Stimulated activated naive CD8-positive, alpha-beta T cell treated with anti-CD3 and anti-CD28 coated beads, Interleukin-15, amount 100 ng/mL, for 72 hours (primary cell): ENCODE measurements around the gene VDAC1.
"Not testable (repeated sequence)": the region's sequence is repeated elsewhere in the genome, so short reads cannot be mapped to it uniquely, and the experiment has no call there.

Experiments used
- ATAC-seq: fragments of 150-1000 bp; cut with Tn5 transposase; 2 replicates; pipeline ENCODE4 v1.10.0; 2021; ENCODE audit warnings: mild to moderate bottlenecking, moderate library complexity
- DNase-seq, 2 donors: peaks; one replicate each; pipeline ENCODE4 v3.0.0; 2021 to 2022
- H3K27ac Mint-ChIP-seq, 2 donors: one replicate each; pipeline ENCODE4 v1.8.0; 2022; ENCODE audit warnings: mild to moderate bottlenecking in 2 of 2, mixed read lengths in 2 of 2, moderate library complexity in 2 of 2
- H3K27me3 Mint-ChIP-seq: one replicate; pipeline ENCODE4 v1.8.0; 2022; ENCODE audit warnings: mixed read lengths
- H3K4me1 Mint-ChIP-seq: one replicate; pipeline ENCODE4 v1.8.0; 2022; ENCODE audit warnings: mild to moderate bottlenecking, mixed read lengths
- H3K4me3 Mint-ChIP-seq, 2 donors: one replicate each; pipeline ENCODE4 v1.8.0; 2022; ENCODE audit warnings: mild to moderate bottlenecking in 2 of 2, mixed read lengths in 2 of 2, moderate library complexity in 1 of 2
- H3K9me3 Mint-ChIP-seq, 2 donors: one replicate each; pipeline ENCODE4 v1.8.0; 2022; ENCODE audit warnings: mixed read lengths in 2 of 2

VDAC1 gene

GRCh38 chr5:134030303-134030964, 25.7 kb upstream of the VDAC1 start:
- not testable (repeated sequence) for DNase-seq, H3K9me3 Mint-ChIP-seq, H3K27me3 Mint-ChIP-seq, H3K4me1 Mint-ChIP-seq, H3K27ac Mint-ChIP-seq, H3K4me3 Mint-ChIP-seq, ATAC-seq

- no peak overlapping the region for H3K4me3 Mint-ChIP-seq
Observed at GRCh38 chr5:134029156-134029555, 24.4 kb upstream of the VDAC1 start.

GRCh38 chr5:134028496-134028895, 23.7 kb upstream of the VDAC1 start:
- DNase-seq (no peak), ATAC-seq (no peak)
- Mint-ChIP-seq H3K9me3 (no peaks in the 10 kb centered on the region), H3K27ac (no peak overlapping the region), H3K27me3 (peaks cover 9% of the 10 kb centered on the region), H3K4me1 (peaks cover 6% of the 10 kb centered on the region), H3K4me3 (no peak overlapping the region)

More at GRCh38 chr5:134029156-134029555, 24.4 kb upstream of the VDAC1 start:
- no peaks in the 10 kb centered on the region for H3K9me3 Mint-ChIP-seq
- H3K27ac Mint-ChIP-seq, result no peak overlapping the region
- DNase-seq (no peak), ATAC-seq (no peak)
- H3K27me3 Mint-ChIP-seq, result peaks cover 9% of the 10 kb centered on the region
- H3K4me1 Mint-ChIP-seq, result peaks cover 6% of the 10 kb centered on the region

- ATAC-seq (no peak), DNase-seq (no peak)
- Mint-ChIP-seq H3K4me3 (no peak overlapping the region), H3K27ac (no peak overlapping the region), H3K4me1 (peaks cover 6% of the 10 kb centered on the region), H3K9me3 (no peaks in the 10 kb centered on the region), H3K27me3 (peaks cover 9% of the 10 kb centered on the region)
Observed at GRCh38 chr5:134027288-134027615, 22.5 kb upstream of the VDAC1 start.

DNA sequence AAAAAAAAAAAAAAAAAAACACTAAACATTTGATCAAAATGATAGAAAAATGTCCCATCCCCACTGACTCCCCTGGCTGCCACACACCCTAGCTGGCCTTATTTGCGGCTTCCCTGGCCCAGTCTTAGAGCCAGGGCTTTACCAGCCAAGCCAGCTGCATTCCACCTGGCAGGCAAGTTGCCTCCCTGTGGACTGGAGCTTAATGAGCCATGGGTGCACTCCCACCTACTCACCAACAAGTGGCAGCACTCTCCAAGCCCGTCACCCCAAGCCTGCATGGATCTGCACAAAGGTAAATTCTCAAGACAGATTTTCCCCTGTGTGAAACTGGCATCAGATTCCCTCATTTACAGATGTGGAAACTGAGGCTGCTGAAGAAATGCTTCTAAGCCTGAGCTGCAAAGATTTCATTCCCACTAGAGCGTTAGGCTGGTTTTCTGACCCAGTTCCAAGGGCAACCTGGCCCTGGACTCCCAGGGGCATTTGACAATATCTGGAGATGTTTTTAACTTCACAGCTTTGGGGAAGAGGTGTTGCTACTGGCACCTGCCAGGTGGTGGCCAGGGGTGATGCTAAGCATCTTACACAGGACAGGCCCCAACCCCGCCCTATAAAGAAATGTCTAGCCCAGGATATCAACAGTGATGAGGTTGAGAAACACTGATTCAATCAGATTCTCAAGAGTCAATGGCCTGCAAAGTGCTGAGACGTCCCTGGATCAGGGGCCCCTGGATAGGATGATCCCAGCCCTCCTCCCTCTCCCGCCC, 21.9 kb upstream of the VDAC1 start:
- Mint-ChIP-seq H3K9me3 (no peaks in the 10 kb centered on the region), H3K27ac (peak overlapping the region in 1 of 2 donors; percentile 74), H3K4me3 (no peak overlapping the region), H3K27me3 (peaks cover 9% of the 10 kb centered on the region), H3K4me1 (peaks cover 6% of the 10 kb centered on the region)
- ATAC-seq (peak; percentile 95), DNase-seq (peak; percentile 41 to 51)

DNA sequence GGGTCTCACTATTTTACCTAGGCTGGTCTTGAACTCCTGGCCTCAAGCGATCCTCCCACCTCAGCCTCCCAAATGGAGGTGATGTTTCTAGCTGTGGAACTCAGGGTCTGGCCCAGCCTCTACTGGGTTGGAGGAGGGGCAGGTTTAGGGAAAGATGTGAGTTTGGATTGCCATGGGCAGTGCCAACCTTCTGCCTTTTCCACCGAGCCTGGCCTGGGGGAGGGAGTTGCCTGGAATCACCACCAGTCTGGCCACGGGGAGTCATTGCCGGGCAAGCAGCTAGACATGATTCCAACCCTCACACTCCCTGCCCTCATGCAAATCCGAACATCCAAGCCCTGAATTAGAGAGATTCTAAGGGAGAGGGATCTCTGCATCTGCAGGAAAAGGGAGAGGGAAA, 21.0 kb upstream of the VDAC1 start:
- Mint-ChIP-seq H3K9me3 (no peaks in the 10 kb centered on the region), H3K27ac (no peak overlapping the region), H3K27me3 (peaks cover 9% of the 10 kb centered on the region), H3K4me3 (no peak overlapping the region), H3K4me1 (peaks cover 6% of the 10 kb centered on the region)
- DNase-seq (no peak), ATAC-seq (no peak)

DNA sequence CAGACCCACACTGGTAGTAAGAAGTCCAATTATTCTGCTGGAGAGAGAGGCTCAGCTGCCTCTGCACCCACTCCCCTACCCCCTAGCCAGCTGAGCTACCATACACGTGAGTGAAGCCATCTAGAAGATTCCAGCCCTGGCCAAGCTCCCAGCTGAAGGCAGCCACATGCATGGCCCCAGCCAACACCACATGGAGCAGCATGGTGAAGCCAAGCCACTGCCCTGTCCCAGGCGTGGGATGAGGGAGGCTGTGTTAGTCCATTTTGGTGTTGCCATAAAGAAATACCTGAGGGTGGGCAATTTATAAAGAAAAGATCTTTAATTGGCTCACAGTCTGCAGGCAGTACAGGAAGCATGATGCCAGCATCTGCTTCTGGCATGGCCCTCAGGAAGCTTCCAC, 20.0 kb upstream of the VDAC1 start:
- Mint-ChIP-seq H3K27me3 (peaks cover 9% of the 10 kb centered on the region), H3K4me3 (no peak overlapping the region), H3K4me1 (peaks cover 8% of the 10 kb centered on the region), H3K27ac (no peak overlapping the region), H3K9me3 (no peaks in the 10 kb centered on the region)
- DNase-seq (no peak), ATAC-seq (no peak)

DNA sequence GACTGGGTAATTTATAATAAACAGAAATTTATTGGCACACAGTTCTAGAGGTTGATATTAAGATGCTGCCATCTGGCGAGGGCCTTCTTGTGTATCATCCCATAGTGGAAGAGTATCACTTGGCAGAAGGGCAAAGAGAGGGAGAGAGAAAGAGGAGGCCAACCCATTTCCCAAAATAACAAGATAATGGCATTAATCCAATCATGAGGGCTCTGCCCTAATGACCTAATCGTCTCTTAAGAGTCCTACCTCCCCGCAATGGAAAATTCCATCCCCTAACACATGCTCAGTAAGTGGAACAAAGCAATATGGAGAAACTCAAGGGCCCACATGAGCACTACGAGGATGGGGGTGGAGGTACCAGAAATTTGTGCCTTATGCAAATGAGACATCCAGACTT, 17.6 kb upstream of the VDAC1 start:
- DNase-seq (no peak), ATAC-seq (no peak)
- Mint-ChIP-seq H3K4me3 (no peak overlapping the region), H3K27me3 (peaks cover 9% of the 10 kb centered on the region), H3K4me1 (peaks cover 11% of the 10 kb centered on the region), H3K9me3 (no peaks in the 10 kb centered on the region), H3K27ac (no peak overlapping the region)

- Mint-ChIP-seq H3K9me3 (no peaks in the 10 kb centered on the region), H3K27ac (no peak overlapping the region), H3K4me3 (no peak overlapping the region), H3K27me3 (no peaks in the 10 kb centered on the region), H3K4me1 (peaks cover 5% of the 10 kb centered on the region)
- no peak for ATAC-seq
- no peak for DNase-seq
Observed at GRCh38 chr5:134020188-134020587, 15.4 kb upstream of the VDAC1 start.

GRCh38 chr5:134019636-134020035, 14.9 kb upstream of the VDAC1 start:
- H3K27me3 Mint-ChIP-seq, result no peaks in the 10 kb centered on the region
- no peak for ATAC-seq
- H3K4me3 Mint-ChIP-seq, result no peak overlapping the region
- H3K27ac Mint-ChIP-seq, result peak overlapping the region in 1 of 2 donors; percentile 47
- H3K9me3 Mint-ChIP-seq, result no peaks in the 10 kb centered on the region
- H3K4me1 Mint-ChIP-seq, result peaks cover 5% of the 10 kb centered on the region
- no peak for DNase-seq

DNA sequence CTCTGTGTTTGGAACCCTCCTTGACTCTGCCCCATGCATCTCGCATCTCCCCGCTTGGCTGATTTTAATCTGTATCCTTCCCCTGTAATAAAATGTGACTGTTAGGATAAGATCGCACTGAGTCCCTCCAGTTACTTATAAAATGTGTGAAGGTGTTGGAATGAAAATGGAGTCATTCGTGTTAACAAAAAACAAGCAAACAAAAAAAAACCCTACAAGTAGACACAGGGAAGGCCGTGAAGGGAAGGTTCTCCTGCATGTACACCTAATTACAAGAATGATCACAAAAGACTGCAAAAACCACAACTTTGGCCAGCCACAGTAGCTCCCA, 14.2 kb upstream of the VDAC1 start:
- Mint-ChIP-seq H3K9me3 (no peaks in the 10 kb centered on the region), H3K4me3 (no peak overlapping the region), H3K27me3 (no peaks in the 10 kb centered on the region), H3K4me1 (peaks cover 5% of the 10 kb centered on the region), H3K27ac (no peak overlapping the region)
- DNase-seq, result no peak
- ATAC-seq, result no peak

DNA sequence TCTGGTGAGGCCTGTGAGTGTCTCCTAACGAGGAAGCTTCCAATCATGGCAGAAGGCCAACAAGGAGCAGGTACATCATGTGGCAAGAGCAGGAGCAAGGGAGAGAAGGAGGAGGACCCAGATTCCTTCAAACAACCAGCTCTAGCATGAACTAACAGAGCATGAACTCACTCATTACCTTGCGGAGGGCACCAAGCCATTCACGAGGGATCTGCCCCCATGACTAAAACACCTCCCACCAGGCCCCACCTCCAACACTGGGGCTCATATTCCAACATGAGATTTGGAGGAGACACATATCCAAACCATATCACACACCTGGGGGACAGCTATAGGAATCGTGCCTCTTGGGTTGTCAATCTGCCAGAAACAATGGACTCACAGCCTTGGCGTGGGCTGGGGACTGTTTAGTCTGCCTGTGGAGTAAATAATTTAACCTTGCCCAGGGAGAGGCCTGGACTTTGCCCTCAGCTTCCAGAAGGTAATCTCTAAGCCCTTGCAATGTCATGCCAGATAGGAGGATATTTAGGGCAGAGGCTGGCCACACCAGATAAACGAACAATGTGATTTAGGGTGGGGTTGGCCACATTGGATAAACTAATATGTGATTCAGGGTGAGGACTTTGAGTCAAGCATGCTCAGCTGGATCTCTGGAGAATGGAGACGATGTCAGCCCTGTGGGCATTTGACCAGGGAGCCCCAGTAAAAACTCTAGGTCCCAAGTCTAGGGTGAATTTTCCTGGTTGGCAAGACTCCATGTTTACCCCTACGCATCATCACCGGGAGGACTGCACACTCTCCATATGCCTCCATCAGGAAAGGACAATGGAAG, 13.6 kb upstream of the VDAC1 start:
- H3K27me3 Mint-ChIP-seq, result no peaks in the 10 kb centered on the region
- no peaks in the 10 kb centered on the region for H3K9me3 Mint-ChIP-seq
- no peak overlapping the region for H3K4me3 Mint-ChIP-seq
- no peak for DNase-seq
- no peak overlapping the region for H3K27ac Mint-ChIP-seq
- peaks cover 5% of the 10 kb centered on the region for H3K4me1 Mint-ChIP-seq
- ATAC-seq, result no peak

DNA sequence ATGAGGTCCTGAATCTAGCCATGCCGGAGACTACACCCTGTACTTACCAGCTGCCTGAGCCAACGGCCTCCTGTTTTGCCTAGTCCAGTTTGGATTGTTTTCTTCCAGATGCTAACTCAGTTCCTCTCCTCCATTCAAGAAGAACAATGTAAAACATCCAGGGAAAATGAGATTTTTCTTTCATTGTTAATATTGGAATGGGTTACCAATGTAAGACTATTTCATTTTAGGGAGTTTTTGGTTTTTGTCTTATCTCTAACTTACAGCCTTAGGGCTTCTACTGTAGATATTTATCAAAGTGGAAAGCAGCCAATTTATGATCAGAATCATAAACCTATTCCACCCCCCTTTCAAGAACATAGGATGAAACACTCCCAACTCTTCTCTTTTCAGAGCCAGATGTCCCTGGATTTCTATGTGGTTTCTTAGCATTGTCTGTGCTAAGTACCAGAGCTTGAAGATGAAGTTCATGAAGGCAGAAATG, 3.5 kb upstream of the VDAC1 start:
- H3K27ac Mint-ChIP-seq, result no peak overlapping the region
- DNase-seq (no peak), ATAC-seq (no peak)
- H3K27me3 Mint-ChIP-seq, result no peaks in the 10 kb centered on the region
- no peak overlapping the region for H3K4me3 Mint-ChIP-seq
- peaks cover 28% of the 10 kb centered on the region for H3K4me1 Mint-ChIP-seq
- no peaks in the 10 kb centered on the region for H3K9me3 Mint-ChIP-seq

GRCh38 chr5:134007581-134008265, 2.9 kb upstream of the VDAC1 start:
- H3K4me1 Mint-ChIP-seq, result peaks cover 33% of the 10 kb centered on the region
- no peaks in the 10 kb centered on the region for H3K9me3 Mint-ChIP-seq
- H3K4me3 Mint-ChIP-seq, result no peak overlapping the region
- no peak overlapping the region for H3K27ac Mint-ChIP-seq
- ATAC-seq, result no peak
- no peak for DNase-seq
- no peaks in the 10 kb centered on the region for H3K27me3 Mint-ChIP-seq

DNA sequence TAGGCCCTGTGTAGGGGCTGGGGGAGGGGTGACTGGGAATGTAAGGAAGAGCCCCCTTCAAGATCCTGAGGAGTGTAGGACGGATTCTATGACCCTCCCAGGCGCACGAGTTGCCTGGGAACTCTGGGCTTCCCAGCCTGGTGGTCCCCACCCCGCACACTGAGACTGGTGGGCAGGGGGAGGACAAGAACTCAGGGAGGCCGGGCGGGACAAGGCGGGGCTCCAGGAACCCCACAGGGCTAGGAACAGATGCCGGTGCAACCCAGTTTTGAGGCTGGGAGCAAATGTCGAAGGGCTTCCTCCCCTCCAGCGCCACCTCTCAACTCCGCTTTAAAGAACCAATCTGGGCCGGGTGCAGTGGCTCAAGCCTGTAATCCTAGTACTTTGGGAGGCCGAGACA, 1.3 kb upstream of the VDAC1 start:
- Mint-ChIP-seq H3K4me1 (peaks cover 49% of the 10 kb centered on the region), H3K9me3 (no peaks in the 10 kb centered on the region), H3K27me3 (no peaks in the 10 kb centered on the region), H3K4me3 (peak overlapping the region; percentile 96 to 98), H3K27ac (peak overlapping the region; percentile 95 to 96)
- DNase-seq, result no peak
- ATAC-seq, result no peak
